ENCODE measurements around the gene NKAP. TPM values are rescaled to one million over a fixed set of nuclear protein-coding genes. Genes with fewer than 3 reads are reported as not detected.

NKAP gene
- total and polyA plus RNA-seq, 9 of the 15 experiments (the other 6 are each of a cell fraction or from before 2014, with no cell fraction given): 3.1 to 8.3 (median 7.0) TPM

- no peak; the same call in 1 of the 2 replicates for TF ChIP-seq NR2C2 (CRISPR knock-in tag; IDR thresholded peaks at IDR 0.05)
- peak; percentile 84 for TF ChIP-seq NR2C2 (tag; IDR thresholded peaks at IDR 0.05)
- TF ChIP-seq FOXA1 (IDR thresholded peaks at IDR 0.05; ENCODE audit: borderline replicate concordance): peak; percentile 25; the same call in 1 of the 2 replicates
- TF ChIP-seq POLR2AphosphoS5 (IDR thresholded peaks at IDR 0.05; ENCODE audit: control insufficient read depth, insufficient read depth, low read depth, low read length): peak; percentile 76
- TF ChIP-seq ZNF76 (CRISPR knock-in tag; IDR thresholded peaks at IDR 0.05; ENCODE audit: borderline replicate concordance): no peak
- no peak for TF ChIP-seq ARID3B (CRISPR knock-in tag; IDR thresholded peaks at IDR 0.05; ENCODE audit: borderline replicate concordance)
- TF ChIP-seq BMI1 (IDR thresholded peaks at IDR 0.05; ENCODE audit: low read length): no peak
- no peak for TF ChIP-seq ZNF79 (CRISPR knock-in tag; IDR thresholded peaks at IDR 0.05; ENCODE audit: low read depth)
- TF ChIP-seq NUFIP1 (IDR thresholded peaks at IDR 0.05; ENCODE audit: partially characterized antibody): no peak
- TF ChIP-seq RAD51 (IDR thresholded peaks at IDR 0.05; ENCODE audit: borderline replicate concordance, low read depth): no peak
- no peak for TF ChIP-seq GATA2 (CRISPR knock-in tag; IDR thresholded peaks at IDR 0.05)
- TF ChIP-seq PHF20 (IDR thresholded peaks at IDR 0.05; ENCODE audit: partially characterized antibody): peak; percentile 88
- no peak for TF ChIP-seq ILK (tag; IDR thresholded peaks at IDR 0.05; ENCODE audit: borderline replicate concordance, low read depth)
- peak; percentile 70 for TF ChIP-seq ETV1 (tag; conservative IDR thresholded peaks at IDR 0.05; ENCODE audit: low read depth)
- TF ChIP-seq NCOA6 (IDR thresholded peaks at IDR 0.05): peak; percentile 38; the same call in 1 of the 2 replicates
- no peak for TF ChIP-seq HNRNPL (IDR thresholded peaks at IDR 0.05; ENCODE audit: low read depth, low read length)
These were observed at the start of gene NKAP (continued) for GRCh38 chrX:119943185-119943988.
